HFFc6 (cell line): ENCODE measurements around the gene DPPA4. TPM values are rescaled to one million over a fixed set of nuclear protein-coding genes. Genes with fewer than 3 reads are reported as not detected.

Experiments
- DNase-seq: peaks from one replicate; pipeline ENCODE4 v3.0.0-alpha.2; 2018
- H3K27ac Mint-ChIP-seq: 2 replicates; pipeline ENCODE4 v1.8.0; 2020; ENCODE audit warnings: mild to moderate bottlenecking, mixed read lengths
- H3K27me3 Mint-ChIP-seq: 2 replicates; pipeline ENCODE4 v1.8.0; 2021; ENCODE audit warnings: mild to moderate bottlenecking, moderate library complexity, mixed read lengths; ENCODE audit not compliant: insufficient read depth
- H3K36me3 Mint-ChIP-seq: 2 replicates; pipeline ENCODE4 v1.8.0; 2021; ENCODE audit warnings: low read depth, mixed read lengths
- H3K4me1 Mint-ChIP-seq: 2 replicates; pipeline ENCODE4 v1.8.0; 2020; ENCODE audit warnings: low read depth, mixed read lengths
- H3K4me3 Mint-ChIP-seq: 2 replicates; pipeline ENCODE4 v1.8.0; 2020; ENCODE audit warnings: mild to moderate bottlenecking, moderate library complexity, mixed read lengths
- H3K9me3 Mint-ChIP-seq: 2 replicates; pipeline ENCODE4 v1.8.0; 2020; ENCODE audit warnings: mild to moderate bottlenecking, mixed read lengths
- total RNA-seq, 6 experiments: library from RNA; stranded (reverse); fragmentation: NEBNext Ultra II Directional; extraction: Animal tissue kit (Norgen Biotek cat#: 25700); gene quantifications; 2 replicates in 1 of 6; 3 replicates in 5 of 6; pipeline ENCODE4 v1.2.3, GENCODE V29; 2021
- TF ChIP-seq, protein P1 (sequence below): fragments of 200-600 bp; sonication (generic); IDR thresholded peaks from 2 replicates; pipeline ENCODE4 v1.5.0; 2021; ENCODE audit warnings: antibody characterized with exemption, mild to moderate bottlenecking

The DPPA4 gene
- total RNA-seq, 6 experiments from 2014 or later = 1.1 to 1.9 (median 1.4) TPM; not detected in 2

DNA sequence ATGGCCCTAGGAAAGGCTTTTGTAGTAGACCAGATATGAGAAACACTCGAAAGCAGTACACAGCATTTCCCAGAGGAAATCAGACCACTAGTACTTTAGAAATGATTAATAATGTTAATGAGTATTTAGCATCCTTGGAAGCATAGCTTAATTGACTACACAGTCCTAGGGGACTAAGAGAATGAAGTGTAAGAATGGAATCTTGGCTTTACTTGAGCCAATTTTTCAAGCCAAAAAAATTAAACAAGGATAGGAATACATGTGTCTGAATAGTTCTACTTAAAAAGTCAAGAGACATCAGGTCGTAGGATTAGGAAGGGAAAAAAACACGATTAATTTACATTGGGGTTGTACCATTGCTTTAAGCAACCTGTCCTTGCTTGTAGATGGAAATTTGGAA, 59.2 kb downstream of the DPPA4 start:
- no peaks in the 10 kb centered on the region for H3K27me3 Mint-ChIP-seq
- TF ChIP-seq, protein P1, sequence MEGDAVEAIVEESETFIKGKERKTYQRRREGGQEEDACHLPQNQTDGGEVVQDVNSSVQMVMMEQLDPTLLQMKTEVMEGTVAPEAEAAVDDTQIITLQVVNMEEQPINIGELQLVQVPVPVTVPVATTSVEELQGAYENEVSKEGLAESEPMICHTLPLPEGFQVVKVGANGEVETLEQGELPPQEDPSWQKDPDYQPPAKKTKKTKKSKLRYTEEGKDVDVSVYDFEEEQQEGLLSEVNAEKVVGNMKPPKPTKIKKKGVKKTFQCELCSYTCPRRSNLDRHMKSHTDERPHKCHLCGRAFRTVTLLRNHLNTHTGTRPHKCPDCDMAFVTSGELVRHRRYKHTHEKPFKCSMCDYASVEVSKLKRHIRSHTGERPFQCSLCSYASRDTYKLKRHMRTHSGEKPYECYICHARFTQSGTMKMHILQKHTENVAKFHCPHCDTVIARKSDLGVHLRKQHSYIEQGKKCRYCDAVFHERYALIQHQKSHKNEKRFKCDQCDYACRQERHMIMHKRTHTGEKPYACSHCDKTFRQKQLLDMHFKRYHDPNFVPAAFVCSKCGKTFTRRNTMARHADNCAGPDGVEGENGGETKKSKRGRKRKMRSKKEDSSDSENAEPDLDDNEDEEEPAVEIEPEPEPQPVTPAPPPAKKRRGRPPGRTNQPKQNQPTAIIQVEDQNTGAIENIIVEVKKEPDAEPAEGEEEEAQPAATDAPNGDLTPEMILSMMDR = no peak
- no peak for DNase-seq
- H3K27ac Mint-ChIP-seq = no peak overlapping the region
- no peaks in the 10 kb centered on the region for H3K4me1 Mint-ChIP-seq
- H3K4me3 Mint-ChIP-seq = no peak overlapping the region
- no peaks in the 10 kb centered on the region for H3K9me3 Mint-ChIP-seq
- no peaks in the 10 kb centered on the region for H3K36me3 Mint-ChIP-seq

Other genes with a start within 250 kb of the DPPA4 start
- gene MORC1, start 219.4 kb downstream of the DPPA4 start, total RNA-seq = not detected
- gene C3orf85, start 200.8 kb downstream of the DPPA4 start, total RNA-seq = not detected
- not detected for gene DPPA2, start 21.0 kb downstream of the DPPA4 start, total RNA-seq